Neural progenitor cell (in vitro differentiated cells): ENCODE results near the gene CAPN8. TPM values are rescaled to one million over a fixed set of nuclear protein-coding genes. Genes with fewer than 3 reads are reported as not detected.

Experiments used
- DNase-seq: peaks from one replicate; pipeline ENCODE4 v3.0.0-alpha.2; 2016; ENCODE audit warnings: low spot score
- H2AFZ ChIP-seq: fragments of 200-600 bp; sonication (generic); replicated peaks from 2 replicates; pipeline ENCODE4 v1.6.1; 2016; ENCODE audit warnings: antibody characterized with exemption
- H3F3A ChIP-seq: fragments of 200-600 bp; sonication (generic); 2 replicates; pipeline ENCODE4 v1.6.1; 2016; ENCODE audit warnings: antibody characterized with exemption, low read depth
- H3K27ac ChIP-seq: fragments of 200-600 bp; sonication (generic); 2 replicates; pipeline ENCODE4 v1.5.1; 2016; ENCODE audit warnings: mild to moderate bottlenecking
- H3K27me3 ChIP-seq: fragments of 200-600 bp; sonication (generic); 2 replicates; pipeline ENCODE4 v1.6.1; 2016; ENCODE audit warnings: mild to moderate bottlenecking, moderate library complexity
- H3K36me3 ChIP-seq: fragments of 200-600 bp; sonication (generic); 2 replicates; pipeline ENCODE4 v1.5.1; 2016
- H3K4me1 ChIP-seq: fragments of 200-600 bp; sonication (generic); 2 replicates; pipeline ENCODE4 v1.6.1; 2016; ENCODE audit warnings: mixed run types
- H3K4me2 ChIP-seq: fragments of 200-600 bp; sonication (generic); 2 replicates; pipeline ENCODE4 v1.6.1; 2016
- H3K4me3 ChIP-seq: fragments of 200-600 bp; sonication (generic); 2 replicates; pipeline ENCODE4 v1.5.1; 2016
- H3K79me2 ChIP-seq: fragments of 200-600 bp; sonication (generic); 2 replicates; pipeline ENCODE4 v1.6.1; 2016; ENCODE audit warnings: low read depth
- H3K9ac ChIP-seq: fragments of 200-600 bp; sonication (generic); 2 replicates; pipeline ENCODE4 v1.6.1; 2016
- H3K9me3 ChIP-seq: fragments of 200-600 bp; sonication (generic); 2 replicates; pipeline ENCODE4 v1.5.1; 2016; ENCODE audit warnings: low read depth
- H4K20me1 ChIP-seq: fragments of 200-600 bp; sonication (generic); 2 replicates; pipeline ENCODE4 v1.6.1; 2016; ENCODE audit warnings: low read depth
- H3K27ac Mint-ChIP-seq: 3 replicates; pipeline ENCODE4 v1.8.0; 2021; ENCODE audit warnings: mixed read lengths
- H3K27me3 Mint-ChIP-seq: 2 replicates; pipeline ENCODE4 v1.8.0; 2022; ENCODE audit warnings: low read depth, mild to moderate bottlenecking, inconsistent platforms, moderate library complexity, mixed read lengths; ENCODE audit not compliant: insufficient read depth
- H3K36me3 Mint-ChIP-seq: 3 replicates; pipeline ENCODE4 v1.8.0; 2021; ENCODE audit warnings: mixed read lengths
- H3K4me1 Mint-ChIP-seq: 3 replicates; pipeline ENCODE4 v1.8.0; 2021; ENCODE audit warnings: mixed read lengths
- H3K4me3 Mint-ChIP-seq: 3 replicates; pipeline ENCODE4 v1.8.0; 2021; ENCODE audit warnings: mild to moderate bottlenecking, moderate library complexity, mixed read lengths
- H3K9me3 Mint-ChIP-seq: 3 replicates; pipeline ENCODE4 v1.8.0; 2020; ENCODE audit warnings: mixed read lengths
- CTCF ChIP-seq: fragments of 200-600 bp; sonication (generic); IDR thresholded peaks from 2 replicates; pipeline ENCODE4 v1.5.1; 2017; ENCODE audit warnings: antibody characterized with exemption, mild to moderate bottlenecking
- EZH2 ChIP-seq: fragments of 200-600 bp; sonication (generic); IDR thresholded peaks from 2 replicates; pipeline ENCODE4 v1.6.1; 2017; ENCODE audit warnings: antibody characterized with exemption, mild to moderate bottlenecking, moderate library complexity
- EZH2phosphoT487 ChIP-seq: fragments of 200-600 bp; sonication (generic); IDR thresholded peaks from 2 replicates; pipeline ENCODE4 v1.6.1; 2017; ENCODE audit warnings: antibody characterized with exemption
- total RNA-seq: library from RNA; depleted of rRNA; stranded (reverse); fragments of >200 nt; gene quantifications from 2 replicates; pipeline ENCODE4 v1.2.3, GENCODE V29; 2015; ENCODE audit warnings: low replicate concordance

CAPN8 gene
- total RNA-seq, 1 donor from 2014 or later = not detected

GRCh38 chr1:223515926-223516325 lies 149.6 kb downstream of the CAPN8 start:
- Histone ChIP-seq H3K27ac (no peak overlapping the region), H3K4me1 (peaks cover 12% of the 10 kb centered on the region), H3K9me3 (no peaks in the 10 kb centered on the region), H3K27me3 (no peaks in the 10 kb centered on the region), H3K4me2 (no peak overlapping the region), H3K36me3 (no peaks in the 10 kb centered on the region), H3F3A (peaks cover 3% of the 10 kb centered on the region), H3K9ac (no peak overlapping the region), H3K4me3 (no peak overlapping the region), H2AFZ (peak overlapping the region; percentile 29), H4K20me1 (no peaks in the 10 kb centered on the region), H3K79me2 (no peaks in the 10 kb centered on the region)
- H3K36me3 Mint-ChIP-seq = no peaks in the 10 kb centered on the region
- no peak overlapping the region for H3K4me3 Mint-ChIP-seq
- H3K4me1 Mint-ChIP-seq = peaks cover 9% of the 10 kb centered on the region
- peaks cover 18% of the 10 kb centered on the region for H3K9me3 Mint-ChIP-seq
- no peak overlapping the region for H3K27ac Mint-ChIP-seq
- no peak for DNase-seq
- H3K27me3 Mint-ChIP-seq = no peaks in the 10 kb centered on the region
- TF ChIP-seq EZH2phosphoT487 (no peak), CTCF (no peak), EZH2 (no peak)

GRCh38 chr1:223515421-223515820 lies 150.1 kb downstream of the CAPN8 start:
- H3K4me3 ChIP-seq = no peak overlapping the region
- no peak overlapping the region for H3K27ac Mint-ChIP-seq
- H3K27ac ChIP-seq = no peak overlapping the region
- H3K4me2 ChIP-seq = no peak overlapping the region
- H3K9ac ChIP-seq = no peak overlapping the region
- no peaks in the 10 kb centered on the region for H3K36me3 Mint-ChIP-seq
- H3K79me2 ChIP-seq = no peaks in the 10 kb centered on the region
- DNase-seq = no peak
- no peaks in the 10 kb centered on the region for H4K20me1 ChIP-seq
- H3K9me3 Mint-ChIP-seq = peaks cover 19% of the 10 kb centered on the region
- no peaks in the 10 kb centered on the region for H3K27me3 Mint-ChIP-seq
- H3K36me3 ChIP-seq = no peaks in the 10 kb centered on the region
- no peak overlapping the region for H3K4me3 Mint-ChIP-seq
- H3K9me3 ChIP-seq = no peaks in the 10 kb centered on the region
- H3K4me1 ChIP-seq = peaks cover 12% of the 10 kb centered on the region
- TF ChIP-seq CTCF = no peak
- TF ChIP-seq EZH2phosphoT487 = no peak
- no peak for TF ChIP-seq EZH2
- peaks cover 3% of the 10 kb centered on the region for H3F3A ChIP-seq
- H3K4me1 Mint-ChIP-seq = peaks cover 9% of the 10 kb centered on the region
- no peak overlapping the region for H2AFZ ChIP-seq
- no peaks in the 10 kb centered on the region for H3K27me3 ChIP-seq

- Mint-ChIP-seq H3K27ac (no peak overlapping the region), H3K4me1 (peaks cover 9% of the 10 kb centered on the region)
- DNase-seq = no peak
Observed at GRCh38 chr1:223514644-223515043, 150.9 kb downstream of the CAPN8 start.

More at GRCh38 chr1:223514644-223515043, 150.9 kb downstream of the CAPN8 start:
- Histone ChIP-seq H2AFZ (no peak overlapping the region), H3K4me3 (no peak overlapping the region), H3K4me2 (no peak overlapping the region), H3K27ac (no peak overlapping the region), H3K36me3 (no peaks in the 10 kb centered on the region), H3K9ac (no peak overlapping the region), H3K79me2 (no peaks in the 10 kb centered on the region), H3F3A (peaks cover 3% of the 10 kb centered on the region), H3K27me3 (no peaks in the 10 kb centered on the region), H3K9me3 (no peaks in the 10 kb centered on the region), H3K4me1 (peaks cover 12% of the 10 kb centered on the region), H4K20me1 (no peaks in the 10 kb centered on the region)
- H3K27me3 Mint-ChIP-seq = peaks cover 3% of the 10 kb centered on the region
- no peak for TF ChIP-seq CTCF
- no peak for TF ChIP-seq EZH2phosphoT487
- TF ChIP-seq EZH2 = no peak
- H3K36me3 Mint-ChIP-seq = no peaks in the 10 kb centered on the region
- H3K9me3 Mint-ChIP-seq = peaks cover 22% of the 10 kb centered on the region
- no peak overlapping the region for H3K4me3 Mint-ChIP-seq
